Measurements from ENCODE around the gene CHAT. TPM values are rescaled to one million over a fixed set of nuclear protein-coding genes. Genes with fewer than 3 reads are reported as not detected.

Gene CHAT
- total RNA-seq, 1 experiment from 2014 or later: not detected

- no peak overlapping the region; a peak in 1 of 5 replicates for H3K4me3 Mint-ChIP-seq
- peaks cover 87% of the 10 kb centered on the region for H3K27me3 Mint-ChIP-seq (ENCODE audit: low read depth)
- no peak overlapping the region for H2BK5ac ChIP-seq (ENCODE audit: insufficient read length, low read length)
- no peaks in the 10 kb centered on the region for H3K9me3 ChIP-seq (ENCODE audit: control insufficient read depth, low read depth, low read length)
- no peak overlapping the region for H3K4me2 ChIP-seq (ENCODE audit: insufficient read depth, insufficient read length, low read length)
- no peak overlapping the region for H3K9ac ChIP-seq (ENCODE audit: extremely low read depth, insufficient read length, low read length)
- peaks cover 2 to 12% of the 10 kb centered on the region in 2 experiments; a peak in 3 of 4 replicates for H3K4me1 Mint-ChIP-seq
- H3K79me2 ChIP-seq (ENCODE audit: insufficient read depth, low read length): no peaks in the 10 kb centered on the region
- no peak overlapping the region for H2AK5ac ChIP-seq (ENCODE audit: insufficient read length, low read length)
- no peaks in the 10 kb centered on the region for H3K9me3 Mint-ChIP-seq
- H2AFZ ChIP-seq (ENCODE audit: low read length): no peak overlapping the region
- no peak overlapping the region for H2BK120ac ChIP-seq (ENCODE audit: low read depth, low read length, poor library complexity, severe bottlenecking)
- no peak overlapping the region for H3K18ac ChIP-seq (ENCODE audit: insufficient read length, low read depth, low read length)
- no peaks in the 10 kb centered on the region for H3K23me2 ChIP-seq (ENCODE audit: insufficient read length, low read depth, low read length, poor library complexity, severe bottlenecking)
- H3K27ac Mint-ChIP-seq: no peak overlapping the region
- H4K8ac ChIP-seq (replicated peaks; ENCODE audit: insufficient read length, low read depth, low read length): no peak overlapping the region
- no peak overlapping the region for H3K14ac ChIP-seq (ENCODE audit: insufficient read depth, low read length)
- WGBS (ENCODE audit: extremely low coverage, insufficient read length, low lambda C conversion rate): no CpG with 5 or more reads among the region's 12 CpGs
- no peak for DNase-seq
- TF ChIP-seq CTCF (conservative IDR thresholded peaks at IDR 0.05): no peak
- H3K27me3 ChIP-seq (ENCODE audit: insufficient read depth, low read length): peaks cover 19% of the 10 kb centered on the region
- no peak overlapping the region for H3K56ac ChIP-seq (ENCODE audit: insufficient read length, low read depth, low read length)
- no peak overlapping the region for H3T11ph ChIP-seq (ENCODE audit: low read length)
- no peaks in the 10 kb centered on the region for H3K36me3 Mint-ChIP-seq (ENCODE audit: insufficient read depth in 1 of 3, low read depth in 3 of 3)
- no peak overlapping the region for H3K4ac ChIP-seq (ENCODE audit: low read depth, low read length)
- H2BK12ac ChIP-seq (ENCODE audit: insufficient read length, low read depth, low read length): no peak overlapping the region
- H4K5ac ChIP-seq (ENCODE audit: insufficient read length, low read depth, low read length): no peak overlapping the region
- no peak overlapping the region for H3K23ac ChIP-seq (ENCODE audit: insufficient read length, low read depth, low read length)
- no peak overlapping the region for H2BK15ac ChIP-seq (ENCODE audit: low read depth, low read length)
- H3K27ac ChIP-seq (ENCODE audit: insufficient read length, low read depth, low read length): no peak overlapping the region
- H2BK20ac ChIP-seq (ENCODE audit: low read depth, low read length, poor library complexity, severe bottlenecking): no peak overlapping the region
- H3K79me1 ChIP-seq (ENCODE audit: insufficient read depth, low read depth, low read length, poor library complexity, severe bottlenecking): no peaks in the 10 kb centered on the region
- no peak overlapping the region for H4K91ac ChIP-seq (ENCODE audit: insufficient read length, low read depth, low read length)
- no peaks in the 10 kb centered on the region for H4K20me1 ChIP-seq (ENCODE audit: control insufficient read depth, insufficient read depth, insufficient read length)
- H3K4me1 ChIP-seq (ENCODE audit: insufficient read depth, low read length): no peaks in the 10 kb centered on the region
Measured at GRCh38 chr10:49620286-49620810, 6.5 kb downstream of the CHAT start.
